Suppressor macrophage (primary cell): ENCODE results near the gene MNX1.

Experiments
- DNase-seq, 4 experiments: peaks; one replicate each; pipeline ENCODE4 v3.0.0-alpha.2; 2020 to 2022

Gene MNX1

GRCh38 chr7:156966387-156966786 is 44.1 kb downstream of the MNX1 start:
- DNase-seq = no peak

GRCh38 chr7:156964971-156965370 is 45.5 kb downstream of the MNX1 start:
- no peak for DNase-seq

GRCh38 chr7:156963472-156963871 is 47.0 kb downstream of the MNX1 start:
- no peak for DNase-seq

- no peak for DNase-seq
These were observed 47.6 kb downstream of the MNX1 start for GRCh38 chr7:156962897-156963296.

GRCh38 chr7:156962145-156962544 is 48.3 kb downstream of the MNX1 start:
- no peak for DNase-seq

- DNase-seq = no peak
These were observed 53.7 kb downstream of the MNX1 start for GRCh38 chr7:156956727-156957126.

GRCh38 chr7:156954941-156955340 is 55.5 kb downstream of the MNX1 start:
- DNase-seq = no peak
